NCI-H524 (cell line): ENCODE results near the gene C1QL1.

Experiments used
- DNase-seq, 2 experiments: peaks; one replicate each; lab custom pipeline; 2025; lab: John Stamatoyannopoulos, UW

The C1QL1 gene

DNA sequence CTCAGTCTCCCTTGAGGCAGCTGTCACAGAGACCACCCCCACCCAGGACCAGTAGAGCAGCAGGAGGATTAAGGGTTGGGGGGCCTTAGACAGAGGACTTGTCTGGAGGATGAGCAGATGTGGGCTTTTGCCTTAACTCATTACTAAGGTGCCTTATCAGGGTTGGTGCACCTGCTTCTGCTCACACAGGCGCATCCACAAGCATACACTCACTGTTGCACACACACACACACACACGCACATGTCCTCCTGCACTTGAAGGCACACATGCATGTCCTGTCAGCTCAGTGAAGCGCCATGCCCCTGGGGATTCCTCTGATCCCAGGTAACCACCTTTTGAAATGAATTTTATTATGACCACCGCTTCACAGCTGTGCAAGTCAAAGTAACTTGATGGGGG, 54.0 kb downstream of the C1QL1 start:
- DNase-seq: peak in 1 of 2 experiments; percentile 22

DNA sequence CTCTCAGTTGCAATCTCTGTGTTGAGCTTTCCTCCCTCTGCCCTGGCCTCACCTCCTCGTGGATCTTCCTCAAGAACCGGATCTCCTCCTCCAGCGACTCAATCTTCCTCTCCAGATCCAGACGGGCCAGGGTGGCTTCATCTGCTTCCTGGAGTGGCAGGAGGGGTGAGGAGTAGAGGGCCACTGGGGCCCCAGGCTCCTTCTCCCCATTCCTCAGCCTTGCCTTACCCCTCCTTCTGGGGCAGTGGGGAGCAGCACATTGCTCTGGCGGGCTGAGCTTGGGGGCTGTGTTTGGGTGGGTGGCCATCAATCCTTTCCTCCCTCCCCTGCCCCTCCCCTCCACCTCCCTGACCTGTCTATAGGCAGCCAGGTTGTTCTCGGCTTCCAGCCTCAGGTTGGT, 54.4 kb downstream of the C1QL1 start:
- DNase-seq: no peak

DNA sequence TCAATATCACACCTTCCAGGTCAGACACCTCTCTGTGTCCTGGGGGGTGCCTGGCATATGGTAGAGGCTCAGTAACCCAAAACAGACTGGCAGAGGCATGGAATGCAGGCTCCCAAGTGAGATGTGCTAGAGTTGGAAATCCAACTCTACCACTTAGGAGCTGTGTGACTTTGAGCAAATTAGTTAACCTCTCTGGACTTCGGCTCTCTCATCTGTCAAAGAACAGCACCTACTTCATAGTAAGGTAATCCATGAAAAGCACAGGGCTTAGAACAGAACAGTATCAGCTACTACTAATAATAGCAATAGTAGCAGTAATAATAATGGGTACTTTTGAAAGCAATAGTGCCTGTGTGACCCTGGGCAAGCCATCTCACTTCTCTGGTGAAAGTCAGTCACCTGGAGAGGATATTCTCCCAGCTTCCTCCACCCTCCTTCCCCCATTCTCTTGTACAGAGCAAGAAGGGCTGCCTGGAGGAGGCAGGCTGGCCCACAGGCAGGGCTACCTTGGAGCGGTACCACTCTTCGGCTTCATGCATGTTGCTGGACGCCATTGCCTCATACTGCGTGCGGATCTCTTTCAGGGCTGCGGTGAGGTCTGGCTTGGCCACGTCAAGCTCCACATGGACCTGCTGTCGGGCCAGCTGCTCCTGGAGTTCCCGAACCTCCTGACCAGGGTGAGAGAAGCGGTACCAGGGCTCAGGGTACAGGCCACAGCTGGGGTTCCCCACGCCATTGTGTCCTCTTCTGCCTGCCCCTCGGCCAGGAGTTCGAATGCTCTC, 55.1 kb downstream of the C1QL1 start:
- DNase-seq: no peak

DNA sequence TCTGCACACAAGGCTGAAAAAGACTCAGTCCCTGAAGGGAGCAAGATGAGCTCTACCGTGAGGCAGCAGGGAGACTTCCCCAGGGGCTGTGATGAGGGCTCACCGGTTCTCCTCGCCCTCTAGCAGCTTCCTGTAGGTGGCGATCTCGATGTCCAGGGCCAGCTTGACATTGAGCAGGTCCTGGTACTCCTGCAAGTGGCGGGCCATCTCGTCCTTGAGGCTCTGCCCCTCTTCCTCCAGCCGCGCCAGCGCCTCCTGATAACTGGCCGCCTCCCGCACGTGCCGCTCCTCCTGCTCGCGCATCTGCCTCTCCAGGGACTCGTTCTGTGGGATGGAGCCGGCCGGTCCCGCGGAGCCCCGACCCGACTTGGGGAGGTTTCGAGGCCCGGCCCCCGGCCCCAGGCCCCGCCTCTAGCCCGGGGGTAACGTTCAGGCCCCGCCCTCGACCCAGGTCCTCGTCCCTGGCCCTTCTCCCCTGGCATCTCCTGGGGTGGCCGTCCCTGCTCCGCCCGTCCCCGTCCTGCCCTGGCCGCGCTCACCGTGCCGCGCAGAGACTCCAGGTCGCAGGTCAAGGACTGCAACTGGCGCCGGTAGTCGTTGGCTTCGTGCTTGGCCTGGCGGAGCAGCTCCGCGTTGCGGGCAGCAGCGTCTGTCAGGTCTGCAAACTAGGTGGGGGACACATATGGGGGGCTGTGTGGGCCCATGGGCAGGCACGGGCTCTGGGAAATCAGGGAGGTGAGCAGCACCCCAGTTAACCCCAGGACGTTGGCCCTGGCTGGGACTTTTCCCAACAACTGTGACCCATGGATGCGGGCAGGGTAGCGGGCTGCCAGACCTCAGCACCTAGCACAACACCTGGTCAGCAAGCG, 56.7 kb downstream of the C1QL1 start:
- DNase-seq: peak; percentile 55 to 79

DNA sequence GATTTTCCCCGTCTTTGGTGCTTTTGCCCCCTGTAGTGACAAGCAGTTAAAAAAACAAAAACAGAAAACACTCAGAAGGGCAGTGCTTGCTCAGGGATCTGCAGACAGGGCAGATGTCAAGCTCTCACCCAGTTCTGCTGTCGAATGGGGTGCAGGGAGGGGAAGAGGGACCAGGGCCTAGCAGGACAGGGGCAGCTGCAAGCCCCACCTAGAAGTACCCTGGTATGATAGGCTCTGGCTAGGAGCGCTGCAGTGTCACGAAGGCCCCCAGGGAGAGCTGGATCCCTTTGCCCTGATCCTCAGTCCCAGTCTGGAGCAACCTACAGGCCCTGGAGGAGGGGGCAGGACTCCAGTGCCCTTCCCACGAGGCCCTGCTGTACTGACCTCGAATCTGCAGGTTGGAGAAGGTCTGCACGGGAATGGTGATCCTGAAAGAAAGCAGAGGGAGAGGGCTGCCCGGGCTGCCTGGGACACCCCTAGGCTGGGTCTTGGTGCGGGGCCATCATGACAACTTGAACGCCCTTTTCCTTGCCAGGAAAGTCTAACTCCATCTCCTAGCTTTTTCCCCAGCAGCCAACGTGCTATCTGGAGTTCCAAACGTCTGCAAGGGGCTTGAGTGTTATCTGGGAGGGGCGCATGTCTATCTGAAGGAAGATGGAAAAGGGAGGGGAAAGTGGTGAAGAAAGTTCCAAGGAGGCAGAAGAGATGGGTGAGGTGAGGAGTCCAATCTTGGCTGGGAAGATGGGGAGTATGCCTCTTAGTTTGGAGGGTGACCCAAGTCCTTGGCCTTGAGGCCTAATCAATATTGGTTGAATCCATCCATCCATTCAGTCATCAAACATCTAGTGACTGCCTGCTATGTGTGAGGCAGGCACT, 57.6 kb downstream of the C1QL1 start:
- DNase-seq: no peak
